SK-N-SH (cell line): ENCODE data around the gene PPIF. TPM values are rescaled to one million over a fixed set of nuclear protein-coding genes. Genes with fewer than 3 reads are reported as not detected.
A peak's percentile ranks its signal among the peaks of the same experiment; 100 is the strongest.

Experiments used
- CTCF ChIA-PET: fragments of 300-600, 350-600 bp; formaldehyde crosslinking; extraction: SDS; loops from one replicate; lab custom pipeline; 2021; lab: Yijun Ruan, JAX
- POLR2A ChIA-PET: fragments of 350-600 bp; sonication (Branson Sonifier 250); formaldehyde crosslinking; extraction: SDS; loops from one replicate; lab custom pipeline; 2020; ENCODE audit warnings: antibody characterized with exemption, inconsistent platforms; lab: Yijun Ruan, JAX
- DNase-seq: peaks from one replicate; pipeline ENCODE4 v3.0.0; 2012
- H2AFZ ChIP-seq: fragments of 200-600 bp; sonication (generic); 2 replicates; pipeline ENCODE4 v1.8.1; 2016; ENCODE audit warnings: antibody characterized with exemption, mild to moderate bottlenecking, low read depth
- H3F3A ChIP-seq: fragments of 200-600 bp; sonication (generic); replicated peaks from 2 replicates; pipeline ENCODE3; 2016; ENCODE audit warnings: antibody characterized with exemption, mild to moderate bottlenecking; ENCODE audit not compliant: insufficient read depth
- H3K27ac ChIP-seq, 2 experiments: fragments of 200-500 bp in 1 of 2; fragments of 200-600 bp in 1 of 2; sonication (Bioruptor generic) in 1 of 2; sonication (generic), shearing (Covaris generic) in 1 of 2; 2 replicates each; pipeline versions ENCODE4 v1.5.1 to v1.6.1; 2014 to 2016; ENCODE audit warnings: low read depth in 2 of 2, inconsistent platforms in 1 of 2, low read length in 1 of 2, mild to moderate bottlenecking in 1 of 2, mixed read lengths in 1 of 2
- H3K27me3 ChIP-seq: fragments of 200-600 bp; sonication (generic), shearing (Covaris generic); 2 replicates; pipeline ENCODE4 v1.6.1; 2016; ENCODE audit warnings: mixed run types; ENCODE audit not compliant: insufficient read depth
- H3K36me3 ChIP-seq, 2 experiments: fragments of 200-500 bp in 1 of 2; fragments of 200-600 bp in 1 of 2; sonication (Bioruptor generic) in 1 of 2; sonication (generic) in 1 of 2; replicated peaks in 1 of 2; 2 replicates each; pipeline versions ENCODE3 to v1.5.1; 2014 to 2016; ENCODE audit warnings: low read length in 1 of 2, mild to moderate bottlenecking in 1 of 2; ENCODE audit not compliant: insufficient read depth in 2 of 2, control insufficient read depth in 1 of 2
- H3K4me1 ChIP-seq, 2 experiments: fragments of 200-500 bp in 1 of 2; fragments of 200-600 bp in 1 of 2; sonication (Bioruptor generic) in 1 of 2; sonication (generic), shearing (Covaris generic) in 1 of 2; 2 replicates each; pipeline versions ENCODE4 v1.5.1 to v1.6.1; 2014 to 2016; ENCODE audit warnings: low read depth in 1 of 2, low read length in 1 of 2, mixed run types in 1 of 2; ENCODE audit not compliant: insufficient read depth in 2 of 2, control insufficient read depth in 1 of 2
- H3K4me2 ChIP-seq: fragments of 200-600 bp; sonication (generic), shearing (Covaris generic); 2 replicates; pipeline ENCODE4 v1.6.1; 2017; ENCODE audit warnings: mixed run types
- H3K4me3 ChIP-seq, 2 experiments: fragments of 200-500 bp in 1 of 2; fragments of 200-600 bp in 1 of 2; sonication (Bioruptor generic) in 1 of 2; sonication (generic), shearing (Covaris generic) in 1 of 2; 2 replicates each; pipeline versions ENCODE4 v1.5.1 to v1.8.1; 2014 to 2016; ENCODE audit warnings: low read depth in 2 of 2, inconsistent platforms in 1 of 2, low read length in 1 of 2, mild to moderate bottlenecking in 1 of 2, mixed read lengths in 1 of 2, moderate library complexity in 1 of 2
- H3K79me2 ChIP-seq: fragments of 200-600 bp; sonication (generic); 2 replicates; pipeline ENCODE4 v1.8.1; 2017; ENCODE audit warnings: mild to moderate bottlenecking; ENCODE audit not compliant: insufficient read depth
- H3K9ac ChIP-seq: fragments of 200-600 bp; sonication (generic); 2 replicates; pipeline ENCODE4 v1.6.1; 2017; ENCODE audit warnings: mixed run types
- H3K9me2 ChIP-seq: fragments of 200-600 bp; sonication (generic); 2 replicates; pipeline ENCODE4 v1.6.1; 2017; ENCODE audit warnings: mixed run types
- H3K9me3 ChIP-seq: fragments of 200-600 bp; sonication (generic); 2 replicates; pipeline ENCODE4 v1.6.1; 2017; ENCODE audit warnings: mixed run types, mild to moderate bottlenecking, moderate library complexity
- H4K20me1 ChIP-seq: fragments of 200-600 bp; sonication (generic); 2 replicates; pipeline ENCODE4 v1.6.1; 2017; ENCODE audit warnings: mild to moderate bottlenecking, mixed run types; ENCODE audit not compliant: insufficient read depth
- CHD2 ChIP-seq: fragments of 150-350 bp; IDR thresholded peaks from 2 replicates; pipeline ENCODE4 v1.6.1; 2018; ENCODE audit warnings: low read length; ENCODE audit not compliant: partially characterized antibody
- ELF1 ChIP-seq: IDR thresholded peaks from 2 replicates; pipeline ENCODE4 v1.4.0; 2012
- EP300 ChIP-seq, 2 experiments: IDR thresholded peaks; 2 replicates each; pipeline versions ENCODE4 v1.4.0 to v1.6.1; 2012; ENCODE audit warnings: borderline replicate concordance in 1 of 2, low read depth in 1 of 2, low read length in 1 of 2
- EZH2phosphoT487 ChIP-seq: fragments of 200-600 bp; sonication (generic); IDR thresholded peaks from 2 replicates; pipeline ENCODE4 v1.6.1; 2017; ENCODE audit warnings: low read depth, mixed run types, mild to moderate bottlenecking, antibody characterized with exemption, moderate library complexity, borderline replicate concordance
- FOSL2 ChIP-seq: IDR thresholded peaks from 2 replicates; pipeline ENCODE4 v1.4.0; 2012; ENCODE audit warnings: low read depth, mild to moderate bottlenecking, moderate library complexity, borderline replicate concordance
- FOXJ3 ChIP-seq: sonication (generic); formaldehyde crosslinking; IDR thresholded peaks from 2 replicates; pipeline ENCODE4 v1.5.1; 2020; ENCODE audit warnings: mild to moderate bottlenecking, missing genetic modification reagents
- FOXM1 ChIP-seq: IDR thresholded peaks from 2 replicates; pipeline ENCODE4 v1.4.0; 2012; ENCODE audit warnings: low read depth, mild to moderate bottlenecking
- MEF2A ChIP-seq: IDR thresholded peaks from 2 replicates; pipeline ENCODE4 v1.4.0; 2012; ENCODE audit warnings: low read depth, borderline replicate concordance
- MXI1 ChIP-seq: IDR thresholded peaks from 2 replicates; pipeline ENCODE4 v1.6.1; 2012; ENCODE audit warnings: mild to moderate bottlenecking, low read depth, low read length, improper control_type of control experiment
- NFIC ChIP-seq: IDR thresholded peaks from 2 replicates; pipeline ENCODE4 v1.4.0; 2012; ENCODE audit warnings: borderline replicate concordance
- NRF1 ChIP-seq: IDR thresholded peaks from 2 replicates; pipeline ENCODE4 v1.6.1; 2012; ENCODE audit warnings: low read depth, mild to moderate bottlenecking, low read length
- RAD21 ChIP-seq: IDR thresholded peaks from 2 replicates; pipeline ENCODE4 v1.6.1; 2012; ENCODE audit warnings: mild to moderate bottlenecking, low read length
- RCOR1 ChIP-seq: fragments of 150-350 bp; IDR thresholded peaks from 2 replicates; pipeline ENCODE4 v1.6.1; 2017; ENCODE audit warnings: antibody characterized with exemption, low read length
- SIN3A ChIP-seq: IDR thresholded peaks from 2 replicates; pipeline ENCODE4 v1.6.1; 2012; ENCODE audit warnings: low read depth, mild to moderate bottlenecking, low read length, moderate library complexity, borderline replicate concordance
- SMC3 ChIP-seq: IDR thresholded peaks from 2 replicates; pipeline ENCODE4 v1.6.1; 2012; ENCODE audit warnings: low read depth, low read length, improper control_type of control experiment
- TAF1 ChIP-seq: IDR thresholded peaks from 2 replicates; pipeline ENCODE4 v1.6.1; 2012; ENCODE audit warnings: low read depth, mild to moderate bottlenecking, low read length, moderate library complexity, borderline replicate concordance
- WGBS: methylation state at CpG from one replicate; pipeline ENCODE4 v1.1.6; 2017; ENCODE audit warnings: low lambda C conversion rate; 5-methylcytosine and 5-hydroxymethylcytosine counted together
- polyA plus RNA-seq, 3 experiments: library from polyadenylated mRNA; depleted of rRNA; stranded (reverse); fragments of >200 nt; gene quantifications; 2 replicates each; pipeline ENCODE4 v1.2.3, GENCODE V29; 2012
- TF ChIP-seq, protein P1 (sequence below): fragments of 150-350 bp; IDR thresholded peaks from 2 replicates; pipeline ENCODE4 v1.6.1; 2016; ENCODE audit warnings: mild to moderate bottlenecking, low read depth, low read length
- TF ChIP-seq, protein P2 (sequence below): IDR thresholded peaks from 2 replicates; pipeline ENCODE4 v1.4.0; 2012; ENCODE audit warnings: low read depth
- TF ChIP-seq, protein P3 (sequence below): IDR thresholded peaks from 2 replicates; pipeline ENCODE4; 2012
- TF ChIP-seq, protein P4 (sequence below): IDR thresholded peaks from 2 replicates; pipeline ENCODE4 v1.6.1; 2012; ENCODE audit warnings: mild to moderate bottlenecking, low read depth, low read length, moderate library complexity

Gene PPIF
- polyA plus RNA-seq, 1 of the 3 experiments (the other 2 are of a cell fraction): 85.9 TPM

DNA sequence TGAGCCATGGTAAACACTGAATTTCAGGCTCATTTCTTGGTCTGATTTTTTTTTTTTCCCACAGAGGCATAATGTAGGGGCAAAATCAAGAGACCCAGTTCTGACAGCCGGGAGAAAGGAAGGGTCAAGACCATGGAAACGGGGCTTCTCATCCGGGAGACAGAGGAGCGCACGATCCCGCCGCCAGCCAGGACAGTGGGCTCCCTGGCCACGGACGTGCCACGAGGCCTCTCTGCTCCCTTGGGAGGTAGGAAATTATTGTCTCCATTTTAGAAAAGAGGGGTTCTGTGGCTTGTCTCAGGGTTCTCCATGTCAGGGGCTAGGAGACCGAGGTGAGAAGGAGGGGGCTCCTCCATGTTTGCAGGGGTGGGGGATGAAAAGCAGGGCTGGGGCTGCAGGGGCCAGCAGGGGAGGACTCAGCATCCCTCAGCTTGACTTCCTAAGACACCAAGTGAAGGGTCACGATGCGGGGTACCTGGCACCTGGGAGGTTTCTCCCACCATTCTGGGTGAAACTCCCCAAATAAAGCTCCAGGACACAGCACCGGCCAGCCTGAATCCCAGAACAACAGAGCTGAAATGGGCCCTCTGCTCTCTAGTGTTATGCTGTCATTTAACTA, 37.6 kb downstream of the PPIF start:
- H3K36me3 ChIP-seq: peaks cover under 1 to 4% of the 10 kb centered on the region in 2 experiments
- H3K4me3 ChIP-seq: no peak overlapping the region
- CTCF ChIA-PET: interaction anchor here (1.1 kb wide), 1 partner anchor 40 kb away, joined by 3 read pairs; no protein-coding TSS in a partner anchor
- no peak overlapping the region for H3K9ac ChIP-seq
- WGBS: 95% methylated on average over 14 of the region's 14 CpGs
- POLR2A ChIA-PET: no interaction called here
- DNase-seq: peak; percentile 18
- H3K27me3 ChIP-seq: no peaks in the 10 kb centered on the region
- TF ChIP-seq SIN3A: no peak
- no peak for TF ChIP-seq FOXJ3 (CRISPR knock-in tag)
- TF ChIP-seq MXI1: no peak
- TF ChIP-seq FOXM1: no peak
- TF ChIP-seq ELF1: no peak
- TF ChIP-seq NFIC: no peak
- TF ChIP-seq NRF1: no peak
- TF ChIP-seq EZH2phosphoT487: no peak
- no peak for TF ChIP-seq SMC3
- no peak for TF ChIP-seq TAF1
- TF ChIP-seq RAD21: no peak
- H2AFZ ChIP-seq: no peak overlapping the region
- H3K4me1 ChIP-seq: peaks cover 4 to 14% of the 10 kb centered on the region in 2 experiments; a peak in 1 of 4 replicates
- H4K20me1 ChIP-seq: no peaks in the 10 kb centered on the region
- H3K27ac ChIP-seq: no peak overlapping the region
- no peaks in the 10 kb centered on the region for H3K79me2 ChIP-seq
- H3K9me2 ChIP-seq: no peaks in the 10 kb centered on the region
- no peaks in the 10 kb centered on the region for H3K9me3 ChIP-seq
- H3F3A ChIP-seq: no peaks in the 10 kb centered on the region
- no peak overlapping the region for H3K4me2 ChIP-seq

DNA sequence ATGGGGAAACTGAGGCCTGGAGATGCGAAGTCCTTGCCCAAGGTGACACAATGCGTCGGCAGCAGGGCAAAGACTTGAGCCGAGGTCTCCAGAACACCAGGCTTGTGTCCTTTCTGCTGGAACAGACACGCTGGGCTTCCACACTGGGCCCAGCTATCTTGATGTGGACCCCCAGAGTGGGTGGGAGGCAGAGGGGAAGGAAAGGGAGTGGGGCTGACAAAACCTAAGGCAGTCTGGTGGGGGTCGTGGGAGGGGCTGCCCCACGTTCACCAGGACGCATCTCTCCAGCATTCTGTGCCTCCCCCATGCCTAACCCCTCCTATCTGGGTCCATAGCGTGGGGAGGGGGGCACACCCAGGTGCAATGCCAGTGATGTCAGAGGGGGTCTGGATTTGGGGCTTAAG, 38.1 kb downstream of the PPIF start:
- H3K27ac ChIP-seq: no peak overlapping the region
- peaks cover 4 to 12% of the 10 kb centered on the region in 2 experiments; a peak in 1 of 4 replicates for H3K4me1 ChIP-seq
- H3K9me3 ChIP-seq: no peaks in the 10 kb centered on the region
- no peaks in the 10 kb centered on the region for H3K9me2 ChIP-seq
- ChIA-PET POLR2A (no interaction called here), CTCF (interaction anchor here (1.1 kb wide), 1 partner anchor 40 kb away, joined by 3 read pairs; no protein-coding TSS in a partner anchor)
- no peaks in the 10 kb centered on the region for H3K79me2 ChIP-seq
- H3K4me3 ChIP-seq: no peak overlapping the region
- H3F3A ChIP-seq: no peaks in the 10 kb centered on the region
- H4K20me1 ChIP-seq: no peaks in the 10 kb centered on the region
- peak; percentile 20 for DNase-seq
- H2AFZ ChIP-seq: no peak overlapping the region
- WGBS: 92% methylated on average over 9 of the region's 9 CpGs
- peaks cover 4% of the 10 kb centered on the region in 2 experiments for H3K36me3 ChIP-seq
- H3K9ac ChIP-seq: no peak overlapping the region
- H3K27me3 ChIP-seq: no peaks in the 10 kb centered on the region
- no peak overlapping the region for H3K4me2 ChIP-seq
- TF ChIP-seq EP300 (IDR thresholded peaks at IDR 0.05; ENCODE audit: borderline replicate concordance in 1 of 2, low read depth in 1 of 2, low read length in 1 of 2) (no peak), EZH2phosphoT487 (no peak), RAD21 (no peak), MEF2A (no peak), FOSL2 (no peak), NFIC (no peak), ELF1 (no peak), CHD2 (no peak), FOXM1 (no peak), RCOR1 (no peak)
- TF ChIP-seq, protein P1, sequence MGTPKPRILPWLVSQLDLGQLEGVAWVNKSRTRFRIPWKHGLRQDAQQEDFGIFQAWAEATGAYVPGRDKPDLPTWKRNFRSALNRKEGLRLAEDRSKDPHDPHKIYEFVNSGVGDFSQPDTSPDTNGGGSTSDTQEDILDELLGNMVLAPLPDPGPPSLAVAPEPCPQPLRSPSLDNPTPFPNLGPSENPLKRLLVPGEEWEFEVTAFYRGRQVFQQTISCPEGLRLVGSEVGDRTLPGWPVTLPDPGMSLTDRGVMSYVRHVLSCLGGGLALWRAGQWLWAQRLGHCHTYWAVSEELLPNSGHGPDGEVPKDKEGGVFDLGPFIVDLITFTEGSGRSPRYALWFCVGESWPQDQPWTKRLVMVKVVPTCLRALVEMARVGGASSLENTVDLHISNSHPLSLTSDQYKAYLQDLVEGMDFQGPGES: no peak
- TF ChIP-seq, protein P2, sequence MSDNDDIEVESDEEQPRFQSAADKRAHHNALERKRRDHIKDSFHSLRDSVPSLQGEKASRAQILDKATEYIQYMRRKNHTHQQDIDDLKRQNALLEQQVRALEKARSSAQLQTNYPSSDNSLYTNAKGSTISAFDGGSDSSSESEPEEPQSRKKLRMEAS: no peak
- TF ChIP-seq, protein P3, sequence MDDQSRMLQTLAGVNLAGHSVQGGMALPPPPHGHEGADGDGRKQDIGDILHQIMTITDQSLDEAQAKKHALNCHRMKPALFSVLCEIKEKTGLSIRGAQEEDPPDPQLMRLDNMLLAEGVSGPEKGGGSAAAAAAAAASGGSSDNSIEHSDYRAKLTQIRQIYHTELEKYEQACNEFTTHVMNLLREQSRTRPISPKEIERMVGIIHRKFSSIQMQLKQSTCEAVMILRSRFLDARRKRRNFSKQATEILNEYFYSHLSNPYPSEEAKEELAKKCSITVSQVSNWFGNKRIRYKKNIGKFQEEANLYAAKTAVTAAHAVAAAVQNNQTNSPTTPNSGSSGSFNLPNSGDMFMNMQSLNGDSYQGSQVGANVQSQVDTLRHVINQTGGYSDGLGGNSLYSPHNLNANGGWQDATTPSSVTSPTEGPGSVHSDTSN: no peak
- TF ChIP-seq, protein P4, sequence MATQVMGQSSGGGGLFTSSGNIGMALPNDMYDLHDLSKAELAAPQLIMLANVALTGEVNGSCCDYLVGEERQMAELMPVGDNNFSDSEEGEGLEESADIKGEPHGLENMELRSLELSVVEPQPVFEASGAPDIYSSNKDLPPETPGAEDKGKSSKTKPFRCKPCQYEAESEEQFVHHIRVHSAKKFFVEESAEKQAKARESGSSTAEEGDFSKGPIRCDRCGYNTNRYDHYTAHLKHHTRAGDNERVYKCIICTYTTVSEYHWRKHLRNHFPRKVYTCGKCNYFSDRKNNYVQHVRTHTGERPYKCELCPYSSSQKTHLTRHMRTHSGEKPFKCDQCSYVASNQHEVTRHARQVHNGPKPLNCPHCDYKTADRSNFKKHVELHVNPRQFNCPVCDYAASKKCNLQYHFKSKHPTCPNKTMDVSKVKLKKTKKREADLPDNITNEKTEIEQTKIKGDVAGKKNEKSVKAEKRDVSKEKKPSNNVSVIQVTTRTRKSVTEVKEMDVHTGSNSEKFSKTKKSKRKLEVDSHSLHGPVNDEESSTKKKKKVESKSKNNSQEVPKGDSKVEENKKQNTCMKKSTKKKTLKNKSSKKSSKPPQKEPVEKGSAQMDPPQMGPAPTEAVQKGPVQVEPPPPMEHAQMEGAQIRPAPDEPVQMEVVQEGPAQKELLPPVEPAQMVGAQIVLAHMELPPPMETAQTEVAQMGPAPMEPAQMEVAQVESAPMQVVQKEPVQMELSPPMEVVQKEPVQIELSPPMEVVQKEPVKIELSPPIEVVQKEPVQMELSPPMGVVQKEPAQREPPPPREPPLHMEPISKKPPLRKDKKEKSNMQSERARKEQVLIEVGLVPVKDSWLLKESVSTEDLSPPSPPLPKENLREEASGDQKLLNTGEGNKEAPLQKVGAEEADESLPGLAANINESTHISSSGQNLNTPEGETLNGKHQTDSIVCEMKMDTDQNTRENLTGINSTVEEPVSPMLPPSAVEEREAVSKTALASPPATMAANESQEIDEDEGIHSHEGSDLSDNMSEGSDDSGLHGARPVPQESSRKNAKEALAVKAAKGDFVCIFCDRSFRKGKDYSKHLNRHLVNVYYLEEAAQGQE: no peak
